Prostate gland (tissue), 2 donors: ENCODE data around the gene SLC25A38. TPM values are rescaled to one million over a fixed set of nuclear protein-coding genes. Genes with fewer than 3 reads are reported as not detected.

Source experiments
- DNase-seq: peaks from one replicate; pipeline ENCODE4 v3.0.0-alpha.2; 2019; ENCODE audit warnings: low spot score
- H3K27ac ChIP-seq, 2 donors: fragments of 200-600 bp; sonication (generic); 2 replicates each; pipeline ENCODE4 v1.5.1; 2017 to 2019
- H3K27me3 ChIP-seq: fragments of 200-600 bp; sonication (generic); replicated peaks from 2 replicates; pipeline ENCODE4 v1.5.1; 2019; ENCODE audit not compliant: insufficient read depth
- H3K36me3 ChIP-seq, 2 donors: fragments of 200-600 bp; sonication (generic); 1 replicate in 1 of 2; 2 replicates in 1 of 2; pipeline versions ENCODE4 v1.5.1 to v1.8.1; 2017 to 2019
- H3K4me1 ChIP-seq: fragments of 200-600 bp; sonication (generic); replicated peaks from 2 replicates; pipeline ENCODE4 v1.5.1; 2019
- H3K4me3 ChIP-seq, 2 donors: fragments of 200-600 bp; sonication (generic); 2 replicates each; pipeline ENCODE4 v1.5.1; 2017 to 2019
- H3K9me3 ChIP-seq: fragments of 200-600 bp; sonication (generic); 2 replicates; pipeline ENCODE4 v1.5.1; 2017
- POLR2A ChIP-seq: fragments of 450-650 bp; IDR thresholded peaks from one replicate; pipeline ENCODE4 v1.6.1; 2016; ENCODE audit warnings: antibody characterized with exemption, mild to moderate bottlenecking
- POLR2AphosphoS5 ChIP-seq: sonication (generic); formaldehyde crosslinking; IDR thresholded peaks from one replicate; pipeline ENCODE4 v1.6.1; 2017; ENCODE audit warnings: antibody characterized with exemption
- WGBS: methylation state at CpG from one replicate; pipeline ENCODE4 v1.1.5; 2018; 5-methylcytosine and 5-hydroxymethylcytosine counted together
- intact Hi-C: fragments of 100-400 bp; cut with DNase I; formaldehyde crosslinking; loops from one replicate; pipeline ENCODE4 v1.14.2; 2022
- total RNA-seq, 2 donors: library from RNA; depleted of rRNA; stranded (reverse); fragments of >200 nt; gene quantifications; one replicate each; pipeline ENCODE4 v1.1.0, GENCODE V29; 2016
- TF ChIP-seq, protein P1 (sequence below), 4 experiments: fragments of 200-600 bp in 2 of 4; fragments of 450-650 bp in 2 of 4; sonication (generic) in 2 of 4; IDR thresholded peaks; 1 replicate in 3 of 4; 2 replicates in 1 of 4; pipeline ENCODE4 v1.5.1; 2016 to 2019; ENCODE audit warnings: antibody characterized with exemption in 4 of 4, mild to moderate bottlenecking in 2 of 4, moderate library complexity in 2 of 4

Gene SLC25A38
- total RNA-seq, 2 donors from 2014 or later, result 36.7 to 72.4 TPM

DNA sequence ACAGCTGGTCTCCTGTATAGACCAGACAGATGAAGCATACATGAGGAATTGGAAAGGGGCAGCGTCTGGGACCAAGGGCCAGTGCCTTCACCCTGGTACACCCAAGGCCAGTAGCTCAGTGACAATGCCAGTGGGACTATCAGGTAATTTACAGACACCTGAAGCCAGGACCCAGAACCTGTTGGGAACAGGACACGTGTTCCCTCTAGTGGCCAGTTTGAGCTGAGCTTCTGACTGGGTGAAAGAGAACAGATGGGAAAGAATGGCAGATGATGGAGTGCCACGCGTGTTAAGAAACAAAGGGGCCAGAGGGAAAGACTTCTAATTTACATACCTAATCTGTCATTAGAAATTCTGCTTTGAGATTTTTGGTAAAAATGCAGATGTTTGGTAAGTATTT, 5.1 kb upstream of the SLC25A38 start:
- 30% methylated on average over 4 of the region's 4 CpGs for WGBS

DNA sequence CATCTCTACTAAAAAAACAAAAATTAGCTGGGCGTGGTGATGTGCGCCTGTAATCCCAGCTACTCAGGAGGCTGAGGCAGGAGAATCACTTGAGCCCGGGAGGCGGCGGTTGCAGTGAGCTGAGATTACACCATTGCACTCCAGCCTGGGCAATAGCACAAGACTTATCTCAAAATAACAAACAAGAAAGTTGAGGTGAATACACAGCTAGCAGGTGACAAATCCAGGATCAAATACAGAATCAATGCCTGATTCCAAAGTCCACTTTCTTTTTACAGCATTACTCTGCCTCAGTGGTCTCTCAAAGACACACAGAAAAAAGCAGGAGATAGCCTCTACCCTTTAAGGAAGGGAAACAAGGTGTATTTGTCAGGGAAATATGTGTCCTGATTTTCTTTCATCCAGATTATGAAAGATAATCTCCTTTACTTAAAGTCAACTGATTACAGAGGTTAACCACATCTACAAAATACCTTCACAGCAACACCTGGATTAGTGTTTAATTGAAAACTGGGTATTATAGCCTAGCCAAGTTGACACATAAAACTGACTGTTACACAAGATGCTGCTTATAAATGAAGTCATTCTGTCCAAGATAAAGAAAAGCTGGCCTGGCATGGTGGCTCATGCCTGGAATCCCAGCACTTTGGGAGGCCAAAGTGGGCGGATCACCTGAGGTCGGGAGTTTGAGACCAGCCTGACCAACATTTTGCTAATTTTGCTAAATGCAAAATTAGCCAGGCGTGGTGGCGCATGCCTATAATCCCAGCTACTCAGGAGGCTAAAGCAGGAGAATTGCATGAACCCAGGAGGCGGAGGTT, 4.0 kb upstream of the SLC25A38 start:
- H3K27ac ChIP-seq, result no peak overlapping the region
- WGBS, result 95% methylated on average over 10 of the region's 10 CpGs
- DNase-seq, result no peak
- TF ChIP-seq POLR2AphosphoS5 (no peak), POLR2A (no peak)
- TF ChIP-seq, protein P1, sequence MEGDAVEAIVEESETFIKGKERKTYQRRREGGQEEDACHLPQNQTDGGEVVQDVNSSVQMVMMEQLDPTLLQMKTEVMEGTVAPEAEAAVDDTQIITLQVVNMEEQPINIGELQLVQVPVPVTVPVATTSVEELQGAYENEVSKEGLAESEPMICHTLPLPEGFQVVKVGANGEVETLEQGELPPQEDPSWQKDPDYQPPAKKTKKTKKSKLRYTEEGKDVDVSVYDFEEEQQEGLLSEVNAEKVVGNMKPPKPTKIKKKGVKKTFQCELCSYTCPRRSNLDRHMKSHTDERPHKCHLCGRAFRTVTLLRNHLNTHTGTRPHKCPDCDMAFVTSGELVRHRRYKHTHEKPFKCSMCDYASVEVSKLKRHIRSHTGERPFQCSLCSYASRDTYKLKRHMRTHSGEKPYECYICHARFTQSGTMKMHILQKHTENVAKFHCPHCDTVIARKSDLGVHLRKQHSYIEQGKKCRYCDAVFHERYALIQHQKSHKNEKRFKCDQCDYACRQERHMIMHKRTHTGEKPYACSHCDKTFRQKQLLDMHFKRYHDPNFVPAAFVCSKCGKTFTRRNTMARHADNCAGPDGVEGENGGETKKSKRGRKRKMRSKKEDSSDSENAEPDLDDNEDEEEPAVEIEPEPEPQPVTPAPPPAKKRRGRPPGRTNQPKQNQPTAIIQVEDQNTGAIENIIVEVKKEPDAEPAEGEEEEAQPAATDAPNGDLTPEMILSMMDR (IDR thresholded peaks at IDR 0.05), result no peak
- intact Hi-C loops, result no loop called here
- H3K4me1 ChIP-seq, result no peaks in the 10 kb centered on the region
- no peaks in the 10 kb centered on the region for H3K9me3 ChIP-seq
- no peaks in the 10 kb centered on the region for H3K36me3 ChIP-seq
- no peak overlapping the region for H3K4me3 ChIP-seq
- H3K27me3 ChIP-seq, result no peaks in the 10 kb centered on the region

More for the DNA sequence above, 5.1 kb upstream of the SLC25A38 start:
- intact Hi-C loops, result no loop called here
- Histone ChIP-seq H3K4me3 (no peak overlapping the region), H3K4me1 (no peaks in the 10 kb centered on the region), H3K9me3 (no peaks in the 10 kb centered on the region), H3K36me3 (no peaks in the 10 kb centered on the region), H3K27ac (no peak overlapping the region), H3K27me3 (no peaks in the 10 kb centered on the region)
- TF ChIP-seq POLR2A, result no peak
- TF ChIP-seq, protein P1 (IDR thresholded peaks at IDR 0.05), result peak in 3 of 4 experiments; percentile 51 to 66 (median 60)
- peak; percentile 26 for TF ChIP-seq POLR2AphosphoS5
- peak; percentile 50 for DNase-seq

DNA sequence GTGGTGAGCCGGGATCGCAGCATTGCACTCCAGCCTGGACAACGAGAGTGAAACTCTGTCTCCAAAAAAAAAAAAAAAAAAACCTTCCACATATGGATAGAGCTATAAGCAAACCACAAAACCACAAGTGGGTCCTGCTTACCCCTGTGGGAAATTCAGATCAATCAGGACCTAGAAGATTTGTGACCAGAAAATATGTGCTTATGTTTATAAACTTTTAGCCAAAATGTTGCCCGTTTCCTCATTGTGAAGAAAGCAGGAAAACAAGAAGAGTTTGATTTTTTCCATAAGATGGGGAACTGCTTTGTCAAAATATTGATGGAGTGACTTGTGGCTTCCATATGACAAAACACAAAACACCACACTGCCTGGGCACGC, 3.4 kb upstream of the SLC25A38 start:
- no peaks in the 10 kb centered on the region for H3K4me1 ChIP-seq
- no peaks in the 10 kb centered on the region for H3K9me3 ChIP-seq
- no peaks in the 10 kb centered on the region for H3K27me3 ChIP-seq
- no peak overlapping the region for H3K4me3 ChIP-seq
- H3K27ac ChIP-seq, result no peak overlapping the region
- no peak for TF ChIP-seq POLR2A
- TF ChIP-seq, protein P1 (IDR thresholded peaks at IDR 0.05), result no peak
- no peak for TF ChIP-seq POLR2AphosphoS5
- WGBS, result 93% methylated on average over 5 of the region's 5 CpGs
- no peaks in the 10 kb centered on the region for H3K36me3 ChIP-seq
- DNase-seq, result no peak
- intact Hi-C loops, result loop anchor here (10.0 kb wide), 3 partner anchors 195 to 1075 kb away; partner anchors contain the start of gene RPL14

DNA sequence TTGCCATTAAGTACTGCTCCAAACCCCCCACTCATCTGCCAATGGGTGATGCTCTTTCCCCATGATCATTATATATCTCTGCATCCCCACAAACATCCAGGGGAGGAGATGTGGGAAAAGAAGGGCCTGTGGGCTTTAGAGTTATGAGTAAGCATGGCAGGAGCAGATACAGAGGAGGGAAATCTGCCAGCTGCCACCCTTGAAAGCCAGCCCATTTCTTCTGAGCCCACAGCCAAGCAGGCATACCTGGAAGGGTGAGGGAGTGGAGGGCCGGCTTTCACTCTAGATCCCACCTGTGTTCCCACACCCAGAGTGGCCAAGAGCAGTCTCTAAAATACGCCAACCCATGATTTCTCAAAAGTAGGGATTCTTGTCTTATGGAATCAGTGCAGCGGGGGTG, 1.7 kb upstream of the SLC25A38 start:
- no peak for DNase-seq
- TF ChIP-seq POLR2A (no peak), POLR2AphosphoS5 (no peak)
- TF ChIP-seq, protein P1 (IDR thresholded peaks at IDR 0.05), result no peak
- Histone ChIP-seq H3K4me1 (no peaks in the 10 kb centered on the region), H3K27me3 (no peaks in the 10 kb centered on the region), H3K27ac (no peak overlapping the region), H3K36me3 (no peaks in the 10 kb centered on the region), H3K9me3 (no peaks in the 10 kb centered on the region), H3K4me3 (no peak overlapping the region)
- WGBS, result 84% methylated on average over 3 of the region's 3 CpGs
- intact Hi-C loops, result loop anchor here (10.0 kb wide), 3 partner anchors 197 to 1073 kb away; partner anchors contain the start of gene RPL14
